HEK293 (cell line): ENCODE data around the gene UQCRQ.

ENCODE experiments used
- CTCF ChIA-PET: fragments of 350-600 bp; formaldehyde crosslinking; extraction: SDS; loops from one replicate; lab custom pipeline; 2021; ENCODE audit warnings: antibody characterized with exemption; lab: Yijun Ruan, JAX
- POLR2A ChIA-PET: fragments of 300-600 bp; formaldehyde crosslinking; extraction: SDS; loops from one replicate; lab custom pipeline; 2020; ENCODE audit warnings: antibody characterized with exemption, inconsistent platforms; lab: Yijun Ruan, JAX
- H3K27ac ChIP-seq: fragments of 200-500 bp; sonication (Bioruptor generic); 2 replicates; pipeline ENCODE4 v1.5.1; 2014; ENCODE audit warnings: low read depth, low read length, control low read depth, inconsistent platforms; ENCODE audit errors: extremely low read depth
- H3K36me3 ChIP-seq, 2 experiments: fragments of 200-500 bp in 1 of 2; sonication (Bioruptor generic) in 1 of 2; 1 replicate in 1 of 2; 2 replicates in 1 of 2; pipeline ENCODE4 v1.5.1; 2014 to 2017; ENCODE audit warnings: inconsistent platforms in 2 of 2, low read length in 2 of 2; ENCODE audit not compliant: control insufficient read depth in 2 of 2, insufficient read depth in 1 of 2
- H3K4me1 ChIP-seq: fragments of 200-500 bp; sonication (Bioruptor generic); 2 replicates; pipeline ENCODE4 v1.5.1; 2014; ENCODE audit warnings: mild to moderate bottlenecking, low read length, inconsistent platforms; ENCODE audit not compliant: control insufficient read depth, insufficient read depth
- H3K4me3 ChIP-seq: 2 replicates; pipeline ENCODE4 v1.5.1; 2011; ENCODE audit warnings: low read depth, mild to moderate bottlenecking, control low read depth, low read length, moderate library complexity
- H3K9me3 ChIP-seq: fragments of 200-500 bp; sonication (Bioruptor generic); 2 replicates; pipeline ENCODE4 v1.5.1; 2014; ENCODE audit warnings: low read depth, low read length, inconsistent platforms; ENCODE audit not compliant: control insufficient read depth, insufficient read depth
- GLI2 ChIP-seq: fragments of 450-650 bp; formaldehyde crosslinking; IDR thresholded peaks from 2 replicates; pipeline ENCODE4; 2017; ENCODE audit warnings: missing biosample characterization, missing genetic modification characterization, low read depth, borderline replicate concordance
- KLF10 ChIP-seq: fragments of 450-650 bp; IDR thresholded peaks from 2 replicates; pipeline ENCODE4 v1.5.1; 2018; ENCODE audit warnings: missing biosample characterization, mild to moderate bottlenecking, missing genetic modification characterization
- KLF8 ChIP-seq: fragments of 450-650 bp; formaldehyde crosslinking; IDR thresholded peaks from 2 replicates; pipeline ENCODE4 v1.5.1; 2016; ENCODE audit warnings: missing biosample characterization, missing genetic modification characterization
- KLF9 ChIP-seq: fragments of 450-650 bp; formaldehyde crosslinking; IDR thresholded peaks from 2 replicates; pipeline ENCODE4 v1.5.1; 2016; ENCODE audit warnings: missing biosample characterization, missing genetic modification characterization, low read depth
- MYNN ChIP-seq: fragments of 450-650 bp; formaldehyde crosslinking; IDR thresholded peaks from 2 replicates; pipeline ENCODE4 v1.5.1; 2016; ENCODE audit warnings: missing biosample characterization, missing genetic modification characterization, borderline replicate concordance
- MZF1 ChIP-seq: fragments of 450-650 bp; formaldehyde crosslinking; IDR thresholded peaks from 2 replicates; pipeline ENCODE4 v1.5.1; 2017; ENCODE audit warnings: missing biosample characterization, missing genetic modification characterization, borderline replicate concordance
- TRIM28 ChIP-seq: IDR thresholded peaks from 2 replicates; pipeline ENCODE4 v1.6.1; 2011; ENCODE audit warnings: low read length, control low read depth, borderline replicate concordance
- YY1 ChIP-seq: fragments of 450-650 bp; formaldehyde crosslinking; IDR thresholded peaks from 2 replicates; pipeline ENCODE4 v1.5.1; 2018; ENCODE audit warnings: missing biosample characterization, missing genetic modification characterization
- YY2 ChIP-seq: fragments of 450-650 bp; formaldehyde crosslinking; IDR thresholded peaks from 2 replicates; pipeline ENCODE4 v1.5.1; 2016; ENCODE audit warnings: missing biosample characterization, missing genetic modification characterization
- ZFP37 ChIP-seq: fragments of 450-650 bp; formaldehyde crosslinking; IDR thresholded peaks from 2 replicates; pipeline ENCODE4 v1.5.1; 2016; ENCODE audit warnings: missing biosample characterization, missing genetic modification characterization
- ZFP41 ChIP-seq: fragments of 450-650 bp; formaldehyde crosslinking; IDR thresholded peaks from 2 replicates; pipeline ENCODE4 v1.5.1; 2016; ENCODE audit warnings: missing biosample characterization, missing genetic modification characterization, borderline replicate concordance
- ZFP69B ChIP-seq: fragments of 450-650 bp; formaldehyde crosslinking; IDR thresholded peaks from 2 replicates; pipeline ENCODE4 v1.5.1; 2016; ENCODE audit warnings: missing biosample characterization, missing genetic modification characterization
- ZNF146 ChIP-seq: fragments of 450-650 bp; formaldehyde crosslinking; IDR thresholded peaks from 2 replicates; pipeline ENCODE4 v1.5.1; 2016; ENCODE audit warnings: missing biosample characterization, missing genetic modification characterization
- ZNF24 ChIP-seq: fragments of 450-650 bp; formaldehyde crosslinking; IDR thresholded peaks from 2 replicates; pipeline ENCODE4 v1.5.1; 2016; ENCODE audit warnings: missing biosample characterization, missing genetic modification characterization
- ZNF394 ChIP-seq: fragments of 450-650 bp; formaldehyde crosslinking; IDR thresholded peaks from 2 replicates; pipeline ENCODE4 v1.5.1; 2016; ENCODE audit warnings: missing biosample characterization, missing genetic modification characterization, mild to moderate bottlenecking, moderate library complexity, borderline replicate concordance
- ZNF433 ChIP-seq: fragments of 450-650 bp; formaldehyde crosslinking; IDR thresholded peaks from 2 replicates; pipeline ENCODE4 v1.5.1; 2016; ENCODE audit warnings: missing biosample characterization, missing genetic modification characterization, low read depth
- ZNF48 ChIP-seq: fragments of 450-650 bp; formaldehyde crosslinking; IDR thresholded peaks from 2 replicates; pipeline ENCODE4 v1.5.1; 2016; ENCODE audit warnings: missing biosample characterization, missing genetic modification characterization
- ZNF530 ChIP-seq: fragments of 450-650 bp; formaldehyde crosslinking; IDR thresholded peaks from 2 replicates; pipeline ENCODE4 v1.5.1; 2016; ENCODE audit warnings: low read depth, missing biosample characterization, missing genetic modification characterization
- ZNF677 ChIP-seq: fragments of 450-650 bp; IDR thresholded peaks from 2 replicates; pipeline ENCODE4 v1.5.0; 2018; ENCODE audit warnings: missing biosample characterization, mild to moderate bottlenecking, missing genetic modification characterization, moderate library complexity
- ZNF837 ChIP-seq: fragments of 450-650 bp; formaldehyde crosslinking; IDR thresholded peaks from 2 replicates; pipeline ENCODE4 v1.5.1; 2016; ENCODE audit warnings: missing biosample characterization, missing genetic modification characterization
- ZSCAN30 ChIP-seq: fragments of 450-650 bp; IDR thresholded peaks from 2 replicates; pipeline ENCODE4 v1.5.1; 2018; ENCODE audit warnings: missing biosample characterization, mild to moderate bottlenecking, missing genetic modification characterization, moderate library complexity
- TF ChIP-seq, protein P1 (sequence below): fragments of 450-650 bp; formaldehyde crosslinking; IDR thresholded peaks from 2 replicates; pipeline ENCODE4 v1.5.1; 2016; ENCODE audit warnings: missing biosample characterization, missing genetic modification characterization
- TF ChIP-seq, protein P2 (sequence below): fragments of 450-650 bp; formaldehyde crosslinking; IDR thresholded peaks from 2 replicates; pipeline ENCODE4 v1.5.1; 2016; ENCODE audit warnings: missing biosample characterization, missing genetic modification characterization
- TF ChIP-seq, protein P3 (sequence below): fragments of 450-650 bp; formaldehyde crosslinking; IDR thresholded peaks from 2 replicates; pipeline ENCODE4 v1.5.1; 2016; ENCODE audit warnings: missing biosample characterization, missing genetic modification characterization
- TF ChIP-seq, protein P4 (sequence below): fragments of 450-650 bp; formaldehyde crosslinking; IDR thresholded peaks from 2 replicates; pipeline ENCODE4 v1.5.1; 2016; ENCODE audit warnings: missing biosample characterization, missing genetic modification characterization

Gene UQCRQ

DNA sequence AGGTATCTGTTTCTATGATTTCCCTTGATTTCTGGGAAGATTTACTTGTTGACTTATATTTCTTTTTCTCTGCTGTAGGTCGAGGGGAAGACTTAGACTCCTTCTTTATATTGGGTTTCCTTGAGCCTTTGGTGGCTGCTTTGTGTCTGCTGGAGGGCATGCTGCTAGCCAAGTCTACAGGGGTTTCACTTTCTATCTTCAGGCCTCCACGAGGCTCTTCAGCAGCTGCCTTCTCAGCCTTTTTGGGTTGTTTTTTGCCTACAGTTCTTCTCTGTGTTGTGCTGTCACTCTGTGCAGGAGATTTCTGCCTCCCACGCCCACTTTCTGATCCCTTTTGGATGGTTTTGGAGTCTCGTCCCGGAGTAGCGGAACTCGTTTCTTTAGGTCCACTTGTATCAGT lies 30.2 kb downstream of the UQCRQ start:
- Histone ChIP-seq H3K4me1 (no peaks in the 10 kb centered on the region), H3K9me3 (no peaks in the 10 kb centered on the region), H3K36me3 (peaks cover 68 to 86% of the 10 kb centered on the region in 2 experiments), H3K27ac (no peak overlapping the region), H3K4me3 (no peak overlapping the region)
- ChIA-PET CTCF (interaction anchor here (1.5 kb wide), 1 partner anchor 14 kb away, joined by 7 read pairs; no protein-coding TSS in a partner anchor), POLR2A (no interaction called here)
- TF ChIP-seq ZNF837 (tag by site-specific recombination) = no peak
- TF ChIP-seq, protein P1, sequence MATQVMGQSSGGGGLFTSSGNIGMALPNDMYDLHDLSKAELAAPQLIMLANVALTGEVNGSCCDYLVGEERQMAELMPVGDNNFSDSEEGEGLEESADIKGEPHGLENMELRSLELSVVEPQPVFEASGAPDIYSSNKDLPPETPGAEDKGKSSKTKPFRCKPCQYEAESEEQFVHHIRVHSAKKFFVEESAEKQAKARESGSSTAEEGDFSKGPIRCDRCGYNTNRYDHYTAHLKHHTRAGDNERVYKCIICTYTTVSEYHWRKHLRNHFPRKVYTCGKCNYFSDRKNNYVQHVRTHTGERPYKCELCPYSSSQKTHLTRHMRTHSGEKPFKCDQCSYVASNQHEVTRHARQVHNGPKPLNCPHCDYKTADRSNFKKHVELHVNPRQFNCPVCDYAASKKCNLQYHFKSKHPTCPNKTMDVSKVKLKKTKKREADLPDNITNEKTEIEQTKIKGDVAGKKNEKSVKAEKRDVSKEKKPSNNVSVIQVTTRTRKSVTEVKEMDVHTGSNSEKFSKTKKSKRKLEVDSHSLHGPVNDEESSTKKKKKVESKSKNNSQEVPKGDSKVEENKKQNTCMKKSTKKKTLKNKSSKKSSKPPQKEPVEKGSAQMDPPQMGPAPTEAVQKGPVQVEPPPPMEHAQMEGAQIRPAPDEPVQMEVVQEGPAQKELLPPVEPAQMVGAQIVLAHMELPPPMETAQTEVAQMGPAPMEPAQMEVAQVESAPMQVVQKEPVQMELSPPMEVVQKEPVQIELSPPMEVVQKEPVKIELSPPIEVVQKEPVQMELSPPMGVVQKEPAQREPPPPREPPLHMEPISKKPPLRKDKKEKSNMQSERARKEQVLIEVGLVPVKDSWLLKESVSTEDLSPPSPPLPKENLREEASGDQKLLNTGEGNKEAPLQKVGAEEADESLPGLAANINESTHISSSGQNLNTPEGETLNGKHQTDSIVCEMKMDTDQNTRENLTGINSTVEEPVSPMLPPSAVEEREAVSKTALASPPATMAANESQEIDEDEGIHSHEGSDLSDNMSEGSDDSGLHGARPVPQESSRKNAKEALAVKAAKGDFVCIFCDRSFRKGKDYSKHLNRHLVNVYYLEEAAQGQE = no peak
- no peak for TF ChIP-seq YY1 (tag by site-specific recombination)
- TF ChIP-seq ZNF530 (tag by site-specific recombination) = no peak
- no peak for TF ChIP-seq ZFP69B (tag by site-specific recombination)
- no peak for TF ChIP-seq ZSCAN30 (tag by site-specific recombination)
- TF ChIP-seq KLF10 = no peak
- TF ChIP-seq, protein P2, sequence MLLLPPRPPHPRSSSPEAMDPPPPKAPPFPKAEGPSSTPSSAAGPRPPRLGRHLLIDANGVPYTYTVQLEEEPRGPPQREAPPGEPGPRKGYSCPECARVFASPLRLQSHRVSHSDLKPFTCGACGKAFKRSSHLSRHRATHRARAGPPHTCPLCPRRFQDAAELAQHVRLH (tag by site-specific recombination) = no peak

DNA sequence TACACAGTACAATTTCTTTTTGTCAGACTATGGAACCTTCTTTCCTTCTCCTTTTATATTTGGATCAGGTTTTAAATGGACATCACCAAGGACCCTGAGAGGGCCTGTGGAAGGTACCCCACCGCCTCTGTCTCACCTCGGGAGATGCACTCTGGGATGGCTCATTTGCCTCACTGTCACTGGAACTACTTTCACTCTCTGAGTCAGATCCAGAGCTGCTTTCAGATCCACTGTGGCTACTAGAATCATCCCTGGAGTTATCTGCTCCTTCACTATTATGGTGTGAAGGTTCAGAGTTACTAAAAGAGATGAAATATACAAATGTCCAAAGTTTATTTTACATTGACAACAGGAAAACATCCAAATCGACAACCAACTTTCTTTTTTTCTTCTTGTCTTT lies 31.7 kb downstream of the UQCRQ start:
- CTCF ChIA-PET = interaction anchor here (1.5 kb wide), 1 partner anchor 15 kb away, joined by 7 read pairs; no protein-coding TSS in a partner anchor
- TF ChIP-seq YY2 (tag by site-specific recombination) (no peak), ZNF837 (tag by site-specific recombination) (no peak), ZNF394 (no peak), MZF1 (tag by site-specific recombination) (no peak), ZNF48 (tag by site-specific recombination) (no peak), TRIM28 (no peak), KLF9 (no peak)
- Histone ChIP-seq H3K4me1 (no peaks in the 10 kb centered on the region), H3K4me3 (no peak overlapping the region), H3K9me3 (no peaks in the 10 kb centered on the region), H3K36me3 (peaks cover 66 to 79% of the 10 kb centered on the region in 2 experiments), H3K27ac (no peak overlapping the region)
- POLR2A ChIA-PET = no interaction called here

DNA sequence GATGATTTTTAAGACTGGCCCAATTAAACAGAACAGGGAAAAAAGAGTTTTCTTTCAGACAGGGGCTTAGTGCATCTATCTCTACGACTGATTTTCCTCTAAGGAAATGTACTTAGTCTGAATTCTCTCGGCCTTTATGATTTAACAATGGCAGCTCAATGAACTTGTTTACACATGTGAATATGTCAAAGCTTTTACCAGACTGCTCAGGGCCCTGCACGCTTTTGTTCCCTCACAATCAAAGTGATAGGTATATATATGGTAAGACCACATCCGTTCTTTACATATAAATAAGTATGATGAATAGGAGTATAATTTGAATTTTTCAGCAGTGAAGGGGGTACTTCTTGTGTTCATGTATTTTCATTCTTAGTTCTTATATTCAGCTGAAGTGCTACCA lies 34.6 kb downstream of the UQCRQ start:
- H3K27ac ChIP-seq = no peak overlapping the region
- ChIA-PET POLR2A (no interaction called here), CTCF (interaction anchor here (0.6 kb wide), 1 partner anchor 19 kb away, joined by 3 read pairs; no protein-coding TSS in a partner anchor)
- H3K4me3 ChIP-seq = no peak overlapping the region
- no peak for TF ChIP-seq ZNF24 (tag by site-specific recombination)
- TF ChIP-seq MYNN (tag by site-specific recombination) = no peak
- TF ChIP-seq, protein P3, sequence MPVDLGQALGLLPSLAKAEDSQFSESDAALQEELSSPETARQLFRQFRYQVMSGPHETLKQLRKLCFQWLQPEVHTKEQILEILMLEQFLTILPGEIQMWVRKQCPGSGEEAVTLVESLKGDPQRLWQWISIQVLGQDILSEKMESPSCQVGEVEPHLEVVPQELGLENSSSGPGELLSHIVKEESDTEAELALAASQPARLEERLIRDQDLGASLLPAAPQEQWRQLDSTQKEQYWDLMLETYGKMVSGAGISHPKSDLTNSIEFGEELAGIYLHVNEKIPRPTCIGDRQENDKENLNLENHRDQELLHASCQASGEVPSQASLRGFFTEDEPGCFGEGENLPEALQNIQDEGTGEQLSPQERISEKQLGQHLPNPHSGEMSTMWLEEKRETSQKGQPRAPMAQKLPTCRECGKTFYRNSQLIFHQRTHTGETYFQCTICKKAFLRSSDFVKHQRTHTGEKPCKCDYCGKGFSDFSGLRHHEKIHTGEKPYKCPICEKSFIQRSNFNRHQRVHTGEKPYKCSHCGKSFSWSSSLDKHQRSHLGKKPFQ = no peak
- TF ChIP-seq, protein P4, sequence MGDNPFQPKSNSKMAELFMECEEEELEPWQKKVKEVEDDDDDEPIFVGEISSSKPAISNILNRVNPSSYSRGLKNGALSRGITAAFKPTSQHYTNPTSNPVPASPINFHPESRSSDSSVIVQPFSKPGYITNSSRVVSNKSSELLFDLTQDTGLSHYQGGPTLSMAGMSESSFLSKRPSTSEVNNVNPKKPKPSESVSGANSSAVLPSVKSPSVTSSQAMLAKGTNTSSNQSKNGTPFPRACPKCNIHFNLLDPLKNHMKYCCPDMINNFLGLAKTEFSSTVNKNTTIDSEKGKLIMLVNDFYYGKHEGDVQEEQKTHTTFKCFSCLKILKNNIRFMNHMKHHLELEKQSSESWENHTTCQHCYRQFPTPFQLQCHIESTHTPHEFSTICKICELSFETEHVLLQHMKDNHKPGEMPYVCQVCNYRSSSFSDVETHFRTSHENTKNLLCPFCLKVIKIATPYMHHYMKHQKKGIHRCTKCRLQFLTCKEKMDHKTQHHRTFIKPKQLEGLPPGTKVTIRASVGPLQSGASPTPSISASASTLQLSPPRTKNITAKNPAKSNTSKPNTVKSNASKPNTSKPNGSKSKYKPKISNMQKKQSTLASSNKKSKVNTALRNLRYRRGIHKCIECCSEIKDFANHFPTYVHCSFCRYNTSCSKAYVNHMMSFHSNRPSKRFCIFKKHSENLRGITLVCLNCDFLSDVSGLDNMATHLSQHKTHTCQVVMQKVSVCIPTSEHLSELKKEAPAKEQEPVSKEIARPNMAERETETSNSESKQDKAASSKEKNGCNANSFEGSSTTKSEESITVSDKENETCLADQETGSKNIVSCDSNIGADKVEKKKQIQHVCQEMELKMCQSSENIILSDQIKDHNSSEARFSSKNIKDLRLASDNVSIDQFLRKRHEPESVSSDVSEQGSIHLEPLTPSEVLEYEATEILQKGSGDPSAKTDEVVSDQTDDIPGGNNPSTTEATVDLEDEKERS (tag by site-specific recombination) = no peak
- TF ChIP-seq GLI2 (tag by site-specific recombination) = no peak
- TF ChIP-seq ZFP37 = no peak
- TF ChIP-seq MZF1 (tag by site-specific recombination) = no peak
- TF ChIP-seq KLF8 (tag by site-specific recombination) = no peak
- no peak for TF ChIP-seq ZNF146 (tag by site-specific recombination)
- no peak for TF ChIP-seq ZFP41 (tag by site-specific recombination)
- no peak for TF ChIP-seq ZNF677
- no peak for TF ChIP-seq ZNF433
- no peaks in the 10 kb centered on the region for H3K9me3 ChIP-seq
- peaks cover 50 to 64% of the 10 kb centered on the region in 2 experiments for H3K36me3 ChIP-seq
- H3K4me1 ChIP-seq = no peaks in the 10 kb centered on the region
